ENCODE measurements around the gene PDE8B.

The PDE8B gene

GRCh38 chr5:77209495-77210090, 887 bp upstream of the PDE8B start:
- TF ChIP-seq GATA3 (IDR thresholded peaks at IDR 0.05; ENCODE audit: low read depth, low read length) (no peak), GATA2 (IDR thresholded peaks at IDR 0.05; ENCODE audit: low read depth, low read length) (no peak)

- TF ChIP-seq GATA2 (IDR thresholded peaks at IDR 0.05; ENCODE audit: low read depth, low read length), result no peak
- TF ChIP-seq GATA3 (IDR thresholded peaks at IDR 0.05; ENCODE audit: low read depth, low read length), result no peak
These were observed 647 bp downstream of the PDE8B start for GRCh38 chr5:77210964-77211690.

- TF ChIP-seq GATA2 (IDR thresholded peaks at IDR 0.05; ENCODE audit: low read depth, low read length), result no peak
- TF ChIP-seq GATA3 (IDR thresholded peaks at IDR 0.05; ENCODE audit: low read depth, low read length), result no peak
These were observed 1.2 kb downstream of the PDE8B start for GRCh38 chr5:77211691-77212047.

- TF ChIP-seq GATA2 (IDR thresholded peaks at IDR 0.05; ENCODE audit: low read depth, low read length) (no peak), GATA3 (IDR thresholded peaks at IDR 0.05; ENCODE audit: low read depth, low read length) (no peak)
These were observed 3.1 kb downstream of the PDE8B start for GRCh38 chr5:77213601-77214000.

GRCh38 chr5:77214151-77214550, 3.7 kb downstream of the PDE8B start:
- TF ChIP-seq GATA2 (IDR thresholded peaks at IDR 0.05; ENCODE audit: low read depth, low read length) (no peak), GATA3 (IDR thresholded peaks at IDR 0.05; ENCODE audit: low read depth, low read length) (no peak)

- TF ChIP-seq GATA3 (IDR thresholded peaks at IDR 0.05; ENCODE audit: low read depth, low read length) (no peak), GATA2 (IDR thresholded peaks at IDR 0.05; ENCODE audit: low read depth, low read length) (no peak)
These were observed 7.8 kb downstream of the PDE8B start for GRCh38 chr5:77218263-77218662.

- TF ChIP-seq GATA3 (IDR thresholded peaks at IDR 0.05; ENCODE audit: low read depth, low read length) (no peak), GATA2 (IDR thresholded peaks at IDR 0.05; ENCODE audit: low read depth, low read length) (no peak)
These were observed 10.6 kb downstream of the PDE8B start for GRCh38 chr5:77221115-77221514.

GRCh38 chr5:77222722-77223121, 12.2 kb downstream of the PDE8B start:
- TF ChIP-seq GATA2 (IDR thresholded peaks at IDR 0.05; ENCODE audit: low read depth, low read length) (no peak), GATA3 (IDR thresholded peaks at IDR 0.05; ENCODE audit: low read depth, low read length) (no peak)

- TF ChIP-seq GATA2 (IDR thresholded peaks at IDR 0.05; ENCODE audit: low read depth, low read length) (no peak), GATA3 (IDR thresholded peaks at IDR 0.05; ENCODE audit: low read depth, low read length) (no peak)
These were observed 13.2 kb downstream of the PDE8B start for GRCh38 chr5:77223653-77224052.

GRCh38 chr5:77224672-77225355, 14.3 kb downstream of the PDE8B start:
- TF ChIP-seq GATA3 (IDR thresholded peaks at IDR 0.05; ENCODE audit: low read depth, low read length) (no peak), GATA2 (IDR thresholded peaks at IDR 0.05; ENCODE audit: low read depth, low read length) (no peak)

GRCh38 chr5:77225531-77225930, 15.1 kb downstream of the PDE8B start:
- TF ChIP-seq GATA2 (IDR thresholded peaks at IDR 0.05; ENCODE audit: low read depth, low read length) (no peak), GATA3 (IDR thresholded peaks at IDR 0.05; ENCODE audit: low read depth, low read length) (no peak)

- TF ChIP-seq GATA3 (IDR thresholded peaks at IDR 0.05; ENCODE audit: low read depth, low read length), result no peak
- no peak for TF ChIP-seq GATA2 (IDR thresholded peaks at IDR 0.05; ENCODE audit: low read depth, low read length)
These were observed 19.4 kb downstream of the PDE8B start for GRCh38 chr5:77229887-77230286.

GRCh38 chr5:77230727-77231470, 20.4 kb downstream of the PDE8B start:
- no peak for TF ChIP-seq GATA2 (IDR thresholded peaks at IDR 0.05; ENCODE audit: low read depth, low read length)
- no peak for TF ChIP-seq GATA3 (IDR thresholded peaks at IDR 0.05; ENCODE audit: low read depth, low read length)

- TF ChIP-seq GATA3 (IDR thresholded peaks at IDR 0.05; ENCODE audit: low read depth, low read length) (no peak), GATA2 (IDR thresholded peaks at IDR 0.05; ENCODE audit: low read depth, low read length) (no peak)
These were observed 21.1 kb downstream of the PDE8B start for GRCh38 chr5:77231471-77232138.

Data from SH-SY5Y (cell line).